ENCODE data around the gene LTBP2.

Gene LTBP2

GRCh38 chr14:74568380-74568649, 43.7 kb downstream of the LTBP2 start:
- Histone ChIP-seq H3K36me3 (ENCODE audit: insufficient read depth, low read length) (no peaks in the 10 kb centered on the region), H3K4me1 (ENCODE audit: insufficient read depth, low read length) (peaks cover 66% of the 10 kb centered on the region), H3K9ac (ENCODE audit: low read length) (no peak overlapping the region), H3K27ac (ENCODE audit: low read depth, low read length) (no peak overlapping the region), H3K27me3 (ENCODE audit: control insufficient read depth in 1 of 2, insufficient read depth in 2 of 2, low read length in 2 of 2) (no peaks in the 10 kb centered on the region), H3K4me3 (ENCODE audit: low read depth in 1 of 2, low read length in 2 of 2) (no peak overlapping the region), H3K9me3 (ENCODE audit: low read length) (no peaks in the 10 kb centered on the region)

DNA sequence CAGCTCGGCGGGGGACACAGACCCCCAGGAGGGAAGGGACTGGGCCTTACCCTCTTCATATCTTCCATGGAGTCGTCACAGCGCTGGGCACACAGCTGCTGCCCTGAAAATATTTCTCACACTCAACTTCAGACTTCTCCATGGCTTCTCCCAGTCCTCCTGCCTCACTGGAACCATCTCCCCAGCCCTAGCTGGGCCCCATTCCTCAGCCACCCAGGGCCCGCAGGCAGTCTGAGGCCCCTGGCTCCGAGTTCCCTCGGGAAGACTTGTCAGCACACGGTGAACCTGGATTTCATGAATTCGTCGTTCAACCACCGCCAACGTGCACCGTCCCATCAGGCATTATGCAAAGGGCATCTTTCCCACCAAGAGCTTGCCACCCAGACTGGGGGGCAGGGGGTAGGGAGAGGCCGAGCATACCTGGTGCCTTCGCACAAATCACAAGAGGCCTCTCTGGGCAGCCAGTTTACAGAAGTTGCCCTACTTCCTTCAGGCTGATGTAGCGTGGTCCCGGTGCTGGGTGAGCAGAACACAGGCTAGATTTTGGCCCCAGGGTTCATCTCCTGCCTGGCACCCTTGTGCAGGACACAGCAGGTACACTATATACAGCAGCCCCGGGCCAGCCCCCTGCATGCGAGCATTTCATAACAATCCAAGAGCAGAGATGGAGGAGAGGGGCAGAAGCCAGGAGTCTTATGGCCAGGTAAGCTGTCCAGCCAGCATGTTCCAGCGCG, 44.2 kb downstream of the LTBP2 start:
- peaks cover 66% of the 10 kb centered on the region for H3K4me1 ChIP-seq (ENCODE audit: insufficient read depth, low read length)
- no peaks in the 10 kb centered on the region for H3K9me3 ChIP-seq (ENCODE audit: low read length)
- no peak overlapping the region for H3K4me3 ChIP-seq (ENCODE audit: low read depth in 1 of 2, low read length in 2 of 2)
- no peak overlapping the region for H3K27ac ChIP-seq (ENCODE audit: low read depth, low read length)
- H3K36me3 ChIP-seq (ENCODE audit: insufficient read depth, low read length), result no peaks in the 10 kb centered on the region
- H3K9ac ChIP-seq (ENCODE audit: low read length), result no peak overlapping the region
- no peaks in the 10 kb centered on the region for H3K27me3 ChIP-seq (ENCODE audit: control insufficient read depth in 1 of 2, insufficient read depth in 2 of 2, low read length in 2 of 2)

GRCh38 chr14:74567219-74567618, 44.8 kb downstream of the LTBP2 start:
- peak overlapping the region; percentile 41 for H3K27ac ChIP-seq (ENCODE audit: low read depth, low read length)
- no peak overlapping the region for H3K4me3 ChIP-seq (ENCODE audit: low read depth in 1 of 2, low read length in 2 of 2)
- no peaks in the 10 kb centered on the region for H3K9me3 ChIP-seq (ENCODE audit: low read length)
- no peaks in the 10 kb centered on the region for H3K27me3 ChIP-seq (ENCODE audit: control insufficient read depth in 1 of 2, insufficient read depth in 2 of 2, low read length in 2 of 2)
- no peaks in the 10 kb centered on the region for H3K36me3 ChIP-seq (ENCODE audit: insufficient read depth, low read length)
- no peak overlapping the region for H3K9ac ChIP-seq (ENCODE audit: low read length)
- peaks cover 61% of the 10 kb centered on the region for H3K4me1 ChIP-seq (ENCODE audit: insufficient read depth, low read length)

DNA sequence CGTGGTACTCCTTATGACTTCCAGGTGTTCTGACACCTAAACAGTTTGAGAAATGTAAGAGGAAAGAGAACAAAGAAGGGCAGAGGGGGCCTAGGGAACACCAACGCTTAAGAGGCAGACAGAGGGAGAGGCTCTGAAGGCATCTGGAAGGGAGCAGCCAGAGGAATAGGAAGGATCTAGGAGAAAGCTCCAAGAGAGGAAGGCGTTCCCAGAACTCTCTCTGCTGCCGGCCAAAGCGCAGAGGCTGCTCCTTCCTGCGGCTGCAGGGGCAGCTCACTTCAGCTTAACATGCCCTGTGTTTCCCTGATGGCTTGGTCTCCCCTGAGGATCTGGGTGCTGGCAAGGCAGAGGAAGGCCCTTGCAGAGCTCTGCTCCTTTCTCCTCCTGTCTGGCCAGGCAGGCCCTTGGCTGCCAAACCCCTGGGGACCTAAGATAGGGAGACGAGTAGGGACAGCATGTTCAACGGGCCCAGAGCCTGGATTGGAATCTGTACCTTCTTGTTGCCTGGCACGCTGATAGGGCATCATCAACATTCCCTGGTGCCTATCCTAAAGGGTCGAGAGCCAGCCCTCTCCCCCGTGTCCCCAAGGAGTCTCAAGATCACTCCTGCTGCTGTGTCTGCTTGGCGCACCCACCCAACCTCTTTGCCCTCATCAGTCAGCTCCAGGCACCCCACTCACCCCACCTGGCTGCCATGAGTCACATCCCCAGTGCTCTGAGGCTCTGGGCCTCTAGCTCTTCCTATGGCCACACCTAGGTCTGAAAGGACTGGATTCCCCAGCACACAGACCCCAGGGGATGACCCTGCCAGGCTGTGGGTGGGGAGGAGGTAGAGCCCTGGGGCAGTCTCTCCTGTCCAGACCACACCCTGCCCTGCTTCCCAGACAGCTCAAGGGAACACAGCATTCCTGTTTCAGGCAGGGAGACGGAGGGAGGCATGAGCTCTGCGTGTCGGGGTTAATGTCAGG, 45.6 kb downstream of the LTBP2 start:
- H3K27me3 ChIP-seq (ENCODE audit: control insufficient read depth in 1 of 2, insufficient read depth in 2 of 2, low read length in 2 of 2), result no peaks in the 10 kb centered on the region
- H3K9ac ChIP-seq (ENCODE audit: low read length), result no peak overlapping the region
- H3K36me3 ChIP-seq (ENCODE audit: insufficient read depth, low read length), result no peaks in the 10 kb centered on the region
- H3K4me1 ChIP-seq (ENCODE audit: insufficient read depth, low read length), result peaks cover 56% of the 10 kb centered on the region
- no peaks in the 10 kb centered on the region for H3K9me3 ChIP-seq (ENCODE audit: low read length)
- H3K4me3 ChIP-seq (ENCODE audit: low read depth in 1 of 2, low read length in 2 of 2), result no peak overlapping the region
- H3K27ac ChIP-seq (ENCODE audit: low read depth, low read length), result peak overlapping the region; percentile 41

DNA sequence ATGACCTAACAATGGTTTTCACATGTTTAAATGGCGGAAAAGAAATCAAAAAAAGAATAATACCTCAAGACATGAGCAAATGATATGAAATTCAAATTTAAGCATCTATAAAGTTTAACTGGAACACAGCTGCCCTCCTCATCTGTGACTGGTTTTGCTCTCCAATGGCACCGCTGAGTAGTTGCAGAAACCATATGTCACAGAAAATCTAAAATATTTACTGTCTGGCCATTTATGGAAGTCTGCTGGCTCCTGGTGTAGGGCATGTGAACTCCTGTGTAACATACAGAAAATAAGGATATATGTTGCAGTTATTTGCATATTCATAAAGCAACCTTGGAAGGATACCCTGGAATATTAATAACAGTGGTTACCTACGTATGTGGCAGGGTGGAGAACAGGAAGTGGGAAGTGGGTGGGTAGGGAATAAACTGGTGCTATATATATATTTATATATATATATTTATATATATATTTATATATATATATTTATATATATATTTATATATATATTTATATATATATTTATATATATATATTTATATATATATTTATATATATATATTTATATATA, 48.4 kb downstream of the LTBP2 start:
- Histone ChIP-seq H3K4me3 (ENCODE audit: low read depth in 1 of 2, low read length in 2 of 2) (no peak overlapping the region), H3K9ac (ENCODE audit: low read length) (no peak overlapping the region), H3K9me3 (ENCODE audit: low read length) (no peaks in the 10 kb centered on the region), H3K4me1 (ENCODE audit: insufficient read depth, low read length) (peaks cover 32% of the 10 kb centered on the region), H3K27me3 (ENCODE audit: control insufficient read depth in 1 of 2, insufficient read depth in 2 of 2, low read length in 2 of 2) (no peaks in the 10 kb centered on the region), H3K27ac (ENCODE audit: low read depth, low read length) (no peak overlapping the region), H3K36me3 (ENCODE audit: insufficient read depth, low read length) (no peaks in the 10 kb centered on the region)

DNA sequence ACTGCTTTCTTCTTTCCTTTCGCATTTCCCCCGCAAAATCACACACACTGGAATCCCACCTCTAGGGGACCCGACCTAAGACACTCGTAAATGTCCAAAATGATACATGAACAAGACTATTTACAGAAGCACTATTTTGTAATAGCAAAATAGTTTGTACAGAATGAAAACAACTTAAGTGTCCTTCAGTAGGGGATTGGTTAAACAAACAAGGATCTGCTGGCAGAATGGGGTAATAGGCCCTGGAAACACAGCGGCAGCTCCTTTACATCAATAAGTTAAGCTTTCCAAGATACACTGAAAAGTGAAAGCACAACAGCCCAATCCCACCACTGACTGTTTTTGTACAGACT, 48.8 kb downstream of the LTBP2 start:
- Histone ChIP-seq H3K4me1 (ENCODE audit: insufficient read depth, low read length) (peaks cover 27% of the 10 kb centered on the region), H3K27ac (ENCODE audit: low read depth, low read length) (no peak overlapping the region), H3K9ac (ENCODE audit: low read length) (no peak overlapping the region)

GRCh38 chr14:74562515-74563232, 49.4 kb downstream of the LTBP2 start:
- Histone ChIP-seq H3K9me3 (ENCODE audit: low read length) (no peaks in the 10 kb centered on the region), H3K4me1 (ENCODE audit: insufficient read depth, low read length) (peaks cover 25% of the 10 kb centered on the region), H3K27me3 (ENCODE audit: control insufficient read depth in 1 of 2, insufficient read depth in 2 of 2, low read length in 2 of 2) (no peaks in the 10 kb centered on the region), H3K4me3 (ENCODE audit: low read depth in 1 of 2, low read length in 2 of 2) (no peak overlapping the region), H3K9ac (ENCODE audit: low read length) (no peak overlapping the region), H3K27ac (ENCODE audit: low read depth, low read length) (no peak overlapping the region), H3K36me3 (ENCODE audit: insufficient read depth, low read length) (no peaks in the 10 kb centered on the region)

More for the DNA sequence above, 48.8 kb downstream of the LTBP2 start:
- Histone ChIP-seq H3K36me3 (ENCODE audit: insufficient read depth, low read length) (no peaks in the 10 kb centered on the region), H3K9me3 (ENCODE audit: low read length) (no peaks in the 10 kb centered on the region), H3K4me3 (ENCODE audit: low read depth in 1 of 2, low read length in 2 of 2) (no peak overlapping the region), H3K27me3 (ENCODE audit: control insufficient read depth in 1 of 2, insufficient read depth in 2 of 2, low read length in 2 of 2) (no peaks in the 10 kb centered on the region)

DNA sequence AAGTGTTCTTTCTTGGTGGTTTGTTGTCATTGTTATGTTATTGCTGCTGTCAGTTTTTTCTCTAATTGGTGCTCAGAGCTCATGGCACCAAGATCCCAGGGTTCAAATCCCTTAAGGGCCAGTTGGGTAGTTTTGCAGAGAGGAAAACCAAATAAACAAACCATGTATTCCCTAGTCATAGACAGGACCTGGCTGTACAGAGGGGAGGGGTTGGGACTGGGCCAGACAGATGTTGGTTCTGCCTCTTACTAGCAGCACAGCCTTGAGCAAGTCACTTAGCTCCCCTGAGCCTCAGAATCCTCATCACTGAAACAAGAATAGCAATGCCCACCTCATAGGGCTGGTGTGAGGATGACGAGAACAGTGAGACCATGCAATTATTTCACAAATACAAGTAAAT, 53.4 kb downstream of the LTBP2 start:
- Histone ChIP-seq H3K9me3 (ENCODE audit: low read length) (no peaks in the 10 kb centered on the region), H3K27me3 (ENCODE audit: control insufficient read depth in 1 of 2, insufficient read depth in 2 of 2, low read length in 2 of 2) (no peaks in the 10 kb centered on the region), H3K4me1 (ENCODE audit: insufficient read depth, low read length) (peaks cover 9% of the 10 kb centered on the region), H3K36me3 (ENCODE audit: insufficient read depth, low read length) (no peaks in the 10 kb centered on the region), H3K4me3 (ENCODE audit: low read depth in 1 of 2, low read length in 2 of 2) (no peak overlapping the region), H3K27ac (ENCODE audit: low read depth, low read length) (no peak overlapping the region), H3K9ac (ENCODE audit: low read length) (no peak overlapping the region)

- H3K9ac ChIP-seq (ENCODE audit: low read length), result no peak overlapping the region
- no peaks in the 10 kb centered on the region for H3K9me3 ChIP-seq (ENCODE audit: low read length)
- H3K4me3 ChIP-seq (ENCODE audit: low read depth in 1 of 2, low read length in 2 of 2), result no peak overlapping the region
- no peak overlapping the region for H3K27ac ChIP-seq (ENCODE audit: low read depth, low read length)
- H3K36me3 ChIP-seq (ENCODE audit: insufficient read depth, low read length), result no peaks in the 10 kb centered on the region
- peaks cover 2% of the 10 kb centered on the region for H3K4me1 ChIP-seq (ENCODE audit: insufficient read depth, low read length)
- no peaks in the 10 kb centered on the region for H3K27me3 ChIP-seq (ENCODE audit: control insufficient read depth in 1 of 2, insufficient read depth in 2 of 2, low read length in 2 of 2)
Measured at GRCh38 chr14:74557691-74558090, 54.3 kb downstream of the LTBP2 start.

DNA sequence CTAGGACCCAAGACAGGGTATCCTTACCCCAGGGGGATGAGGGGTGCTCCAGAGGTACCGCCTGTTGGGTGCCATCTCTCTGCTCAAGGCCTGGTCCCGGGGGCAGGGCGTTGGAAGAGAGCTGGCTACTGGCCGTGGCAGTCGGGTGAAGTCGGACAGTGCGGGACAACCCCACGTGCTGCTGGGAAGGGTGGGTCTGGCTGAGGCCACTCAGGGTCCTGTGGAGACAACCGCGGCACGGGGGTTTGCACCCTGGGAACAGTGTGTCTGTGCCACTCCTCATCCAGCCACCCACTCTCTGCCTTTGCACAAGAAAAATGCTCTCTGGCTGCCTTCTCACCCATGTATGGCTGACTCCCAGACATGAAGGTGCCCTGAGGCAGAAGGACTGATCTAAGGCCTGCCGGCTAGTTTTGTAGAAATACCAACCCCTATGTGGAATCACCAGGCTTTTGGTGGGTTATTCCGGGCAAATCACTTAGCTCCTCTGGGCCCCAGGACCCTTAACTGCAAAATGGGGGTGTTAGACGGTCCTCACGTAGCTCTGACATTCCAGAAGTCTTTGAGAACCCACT, 56.5 kb downstream of the LTBP2 start:
- Histone ChIP-seq H3K9ac (ENCODE audit: low read length) (no peak overlapping the region), H3K9me3 (ENCODE audit: low read length) (no peaks in the 10 kb centered on the region), H3K4me3 (ENCODE audit: low read depth in 1 of 2, low read length in 2 of 2) (no peak overlapping the region), H3K27ac (ENCODE audit: low read depth, low read length) (no peak overlapping the region), H3K4me1 (ENCODE audit: insufficient read depth, low read length) (peaks cover 5% of the 10 kb centered on the region), H3K27me3 (ENCODE audit: control insufficient read depth in 1 of 2, insufficient read depth in 2 of 2, low read length in 2 of 2) (no peaks in the 10 kb centered on the region), H3K36me3 (ENCODE audit: insufficient read depth, low read length) (no peaks in the 10 kb centered on the region)

Measured in muscle layer of colon (tissue), 2 donors.